ENCODE results near the gene NOS1AP. TPM values are rescaled to one million over a fixed set of nuclear protein-coding genes. Genes with fewer than 3 reads are reported as not detected.

Gene NOS1AP
- total and polyA plus RNA-seq, 9 of the 15 experiments (the other 6 are each of a cell fraction or from before 2014, with no cell fraction given) = 0.07 to 1.5 (median 0.22) TPM

- CTCF ChIA-PET (ENCODE audit: low intra/inter-chr PET ratio) = no interaction called here
- intact Hi-C loops (cut with micrococcal nuclease) = no loop called here
- WGBS (ENCODE audit: insufficient coverage, low coverage, missing lambda C conversion rate) = 0% methylated on average over 4 of the region's 4 CpGs
- TF ChIP-seq NFE2 (IDR thresholded peaks at IDR 0.05; ENCODE audit: low read depth) = peak; percentile 57; the same call in 1 of the 2 replicates
- no peak for TF ChIP-seq ILK (tag; IDR thresholded peaks at IDR 0.05; ENCODE audit: borderline replicate concordance, low read depth)
- peak; percentile 81 for TF ChIP-seq TCF3 (CRISPR knock-in tag; IDR thresholded peaks at IDR 0.05)
- TF ChIP-seq ARID3B (CRISPR knock-in tag; IDR thresholded peaks at IDR 0.05; ENCODE audit: borderline replicate concordance) = no peak
- no peak for TF ChIP-seq IFI16 (CRISPR knock-in tag; IDR thresholded peaks at IDR 0.05)
- TF ChIP-seq, protein P1, sequence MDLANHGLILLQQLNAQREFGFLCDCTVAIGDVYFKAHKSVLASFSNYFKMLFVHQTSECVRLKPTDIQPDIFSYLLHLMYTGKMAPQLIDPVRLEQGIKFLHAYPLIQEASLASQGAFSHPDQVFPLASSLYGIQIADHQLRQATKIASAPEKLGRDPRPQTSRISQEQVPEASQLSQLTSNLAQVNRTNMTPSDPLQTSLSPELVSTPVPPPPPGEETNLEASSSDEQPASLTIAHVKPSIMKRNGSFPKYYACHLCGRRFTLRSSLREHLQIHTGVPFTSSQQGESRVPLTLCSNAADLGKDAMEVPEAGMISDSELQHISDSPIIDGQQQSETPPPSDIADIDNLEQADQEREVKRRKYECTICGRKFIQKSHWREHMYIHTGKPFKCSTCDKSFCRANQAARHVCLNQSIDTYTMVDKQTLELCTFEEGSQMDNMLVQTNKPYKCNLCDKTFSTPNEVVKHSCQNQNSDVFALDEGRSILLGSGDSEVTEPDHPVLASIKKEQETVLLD (IDR thresholded peaks at IDR 0.05) = no peak
- peak; percentile 40; the same call in 1 of the 2 replicates for TF ChIP-seq CBFA2T2 (conservative IDR thresholded peaks at IDR 0.05)
- TF ChIP-seq, protein P2, sequence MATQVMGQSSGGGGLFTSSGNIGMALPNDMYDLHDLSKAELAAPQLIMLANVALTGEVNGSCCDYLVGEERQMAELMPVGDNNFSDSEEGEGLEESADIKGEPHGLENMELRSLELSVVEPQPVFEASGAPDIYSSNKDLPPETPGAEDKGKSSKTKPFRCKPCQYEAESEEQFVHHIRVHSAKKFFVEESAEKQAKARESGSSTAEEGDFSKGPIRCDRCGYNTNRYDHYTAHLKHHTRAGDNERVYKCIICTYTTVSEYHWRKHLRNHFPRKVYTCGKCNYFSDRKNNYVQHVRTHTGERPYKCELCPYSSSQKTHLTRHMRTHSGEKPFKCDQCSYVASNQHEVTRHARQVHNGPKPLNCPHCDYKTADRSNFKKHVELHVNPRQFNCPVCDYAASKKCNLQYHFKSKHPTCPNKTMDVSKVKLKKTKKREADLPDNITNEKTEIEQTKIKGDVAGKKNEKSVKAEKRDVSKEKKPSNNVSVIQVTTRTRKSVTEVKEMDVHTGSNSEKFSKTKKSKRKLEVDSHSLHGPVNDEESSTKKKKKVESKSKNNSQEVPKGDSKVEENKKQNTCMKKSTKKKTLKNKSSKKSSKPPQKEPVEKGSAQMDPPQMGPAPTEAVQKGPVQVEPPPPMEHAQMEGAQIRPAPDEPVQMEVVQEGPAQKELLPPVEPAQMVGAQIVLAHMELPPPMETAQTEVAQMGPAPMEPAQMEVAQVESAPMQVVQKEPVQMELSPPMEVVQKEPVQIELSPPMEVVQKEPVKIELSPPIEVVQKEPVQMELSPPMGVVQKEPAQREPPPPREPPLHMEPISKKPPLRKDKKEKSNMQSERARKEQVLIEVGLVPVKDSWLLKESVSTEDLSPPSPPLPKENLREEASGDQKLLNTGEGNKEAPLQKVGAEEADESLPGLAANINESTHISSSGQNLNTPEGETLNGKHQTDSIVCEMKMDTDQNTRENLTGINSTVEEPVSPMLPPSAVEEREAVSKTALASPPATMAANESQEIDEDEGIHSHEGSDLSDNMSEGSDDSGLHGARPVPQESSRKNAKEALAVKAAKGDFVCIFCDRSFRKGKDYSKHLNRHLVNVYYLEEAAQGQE (IDR thresholded peaks at IDR 0.05; ENCODE audit: borderline replicate concordance) = no peak
- TF ChIP-seq, protein P2 (CRISPR knock-in tag; IDR thresholded peaks at IDR 0.05; ENCODE audit: low read depth) = no peak
- no peak for TF ChIP-seq ZNF197 (CRISPR knock-in tag; IDR thresholded peaks at IDR 0.05; ENCODE audit: low read depth)
- TF ChIP-seq NCOA6 (IDR thresholded peaks at IDR 0.05) = no peak
- TF ChIP-seq MAFF (IDR thresholded peaks at IDR 0.05; ENCODE audit: low read length) = peak; percentile 98
Measured at GRCh38 chr1:162185314-162186025, 116.0 kb downstream of the NOS1AP start.

More at GRCh38 chr1:162185314-162186025, 116.0 kb downstream of the NOS1AP start:
- Histone ChIP-seq H3K9ac (ENCODE audit: insufficient read depth in 1 of 2, low read depth in 2 of 2, low read length in 2 of 2) (no peak overlapping the region), H4K20me1 (replicated peaks; ENCODE audit: control insufficient read depth, insufficient read depth, low read length) (no peaks in the 10 kb centered on the region), H2AFZ (ENCODE audit: low read depth, low read length) (no peak overlapping the region), H3K36me3 (ENCODE audit: control insufficient read depth, insufficient read depth, low read length) (no peaks in the 10 kb centered on the region), H3K9me1 (ENCODE audit: control insufficient read depth, insufficient read depth, low read length) (no peaks in the 10 kb centered on the region), H3K4me1 (replicated peaks in 1 of 2; ENCODE audit: control insufficient read depth in 2 of 2, insufficient read depth in 2 of 2, low read length in 2 of 2) (peaks cover 0 to 3% of the 10 kb centered on the region in 2 experiments; a peak in 2 of 5 replicates), H3K9me3 (replicated peaks; ENCODE audit: control insufficient read depth, insufficient read depth, low read depth, low read length) (no peaks in the 10 kb centered on the region), H3K4me2 (ENCODE audit: insufficient read depth, low read length) (no peak overlapping the region), H3K79me2 (ENCODE audit: control insufficient read depth, insufficient read depth, low read length) (no peaks in the 10 kb centered on the region), H3K4me3 (no peak overlapping the region), H3K27me3 (ENCODE audit: control insufficient read depth in 2 of 2, insufficient read depth in 2 of 2, low read length in 2 of 2) (peaks cover 4 to 10% of the 10 kb centered on the region in 2 experiments; a peak in 3 of 5 replicates), H3K27ac (ENCODE audit: extremely low read depth, low read depth, low read length) (no peak overlapping the region)
- in situ Hi-C loops (cut with MboI) = no loop called here
- ATAC-seq (no peak; the same call in 2 of the 3 replicates), DNase-seq (ENCODE audit: extremely low read depth in 1 of 4, low spot score in 3 of 4) (peak in 1 of 4 experiments; percentile 41), FAIRE-seq (no peak)
- BruUV-seq (replicated peaks) = no TSS peak
- POLR2A ChIA-PET = no interaction called here
